Measurements from ENCODE around the gene IFIH1. TPM values are rescaled to one million over a fixed set of nuclear protein-coding genes. Genes with fewer than 3 reads are reported as not detected.

IFIH1 gene
- total and polyA plus RNA-seq, 2 experiments from 2014 or later = 1.7 to 10.1 TPM

DNA sequence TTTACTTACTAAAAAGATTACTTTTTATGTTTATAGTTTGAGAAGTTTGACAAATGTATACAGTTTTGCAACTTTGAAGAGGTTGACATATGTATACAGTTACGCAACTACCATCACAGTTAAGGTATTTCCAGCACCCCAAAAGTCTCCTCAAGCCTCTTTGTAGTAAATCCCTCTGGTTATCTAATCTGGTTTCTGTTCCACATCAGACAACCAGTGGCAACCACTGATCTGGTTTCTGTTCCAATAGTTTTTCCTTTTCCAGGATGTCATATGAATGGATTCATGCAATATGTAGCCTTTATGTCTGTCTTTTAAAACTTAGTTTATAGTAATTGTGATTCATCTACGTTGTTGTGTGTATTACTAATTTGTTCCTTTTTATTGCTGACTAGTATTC is 23.5 kb downstream of the IFIH1 start:
- H3K4me2 ChIP-seq = no peak overlapping the region
- no peaks in the 10 kb centered on the region for H4K20me1 ChIP-seq (ENCODE audit: insufficient read depth, poor library complexity, severe bottlenecking)
- TF ChIP-seq EZH2phosphoT487 (IDR thresholded peaks at IDR 0.05; ENCODE audit: low read depth, severe bottlenecking, unreplicated experiment) (no peak), EZH2 (IDR thresholded peaks at IDR 0.05; ENCODE audit: borderline replicate concordance) (no peak)
- TF ChIP-seq, protein P1, sequence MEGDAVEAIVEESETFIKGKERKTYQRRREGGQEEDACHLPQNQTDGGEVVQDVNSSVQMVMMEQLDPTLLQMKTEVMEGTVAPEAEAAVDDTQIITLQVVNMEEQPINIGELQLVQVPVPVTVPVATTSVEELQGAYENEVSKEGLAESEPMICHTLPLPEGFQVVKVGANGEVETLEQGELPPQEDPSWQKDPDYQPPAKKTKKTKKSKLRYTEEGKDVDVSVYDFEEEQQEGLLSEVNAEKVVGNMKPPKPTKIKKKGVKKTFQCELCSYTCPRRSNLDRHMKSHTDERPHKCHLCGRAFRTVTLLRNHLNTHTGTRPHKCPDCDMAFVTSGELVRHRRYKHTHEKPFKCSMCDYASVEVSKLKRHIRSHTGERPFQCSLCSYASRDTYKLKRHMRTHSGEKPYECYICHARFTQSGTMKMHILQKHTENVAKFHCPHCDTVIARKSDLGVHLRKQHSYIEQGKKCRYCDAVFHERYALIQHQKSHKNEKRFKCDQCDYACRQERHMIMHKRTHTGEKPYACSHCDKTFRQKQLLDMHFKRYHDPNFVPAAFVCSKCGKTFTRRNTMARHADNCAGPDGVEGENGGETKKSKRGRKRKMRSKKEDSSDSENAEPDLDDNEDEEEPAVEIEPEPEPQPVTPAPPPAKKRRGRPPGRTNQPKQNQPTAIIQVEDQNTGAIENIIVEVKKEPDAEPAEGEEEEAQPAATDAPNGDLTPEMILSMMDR (IDR thresholded peaks at IDR 0.05; ENCODE audit: poor library complexity) = no peak
- no peak for DNase-seq (ENCODE audit: low spot score)
- no peaks in the 10 kb centered on the region for H3K79me2 ChIP-seq
- H3K9me3 ChIP-seq (ENCODE audit: low read depth) = no peaks in the 10 kb centered on the region
- H2AFZ ChIP-seq = no peak overlapping the region
- no peak overlapping the region for H3K4me3 ChIP-seq
- no peaks in the 10 kb centered on the region for H3K27me3 ChIP-seq
- H3K36me3 ChIP-seq (replicated peaks; ENCODE audit: insufficient read depth, low read depth) = no peaks in the 10 kb centered on the region
- H3K9me2 ChIP-seq (replicated peaks; ENCODE audit: insufficient read depth) = no peaks in the 10 kb centered on the region
- WGBS (ENCODE audit: low lambda C conversion rate, missing lambda C conversion rate) = 62% methylated on average over 2 of the region's 2 CpGs
- H3K27ac ChIP-seq = no peak overlapping the region
- H3K4me1 ChIP-seq (ENCODE audit: insufficient read depth) = no peaks in the 10 kb centered on the region

DNA sequence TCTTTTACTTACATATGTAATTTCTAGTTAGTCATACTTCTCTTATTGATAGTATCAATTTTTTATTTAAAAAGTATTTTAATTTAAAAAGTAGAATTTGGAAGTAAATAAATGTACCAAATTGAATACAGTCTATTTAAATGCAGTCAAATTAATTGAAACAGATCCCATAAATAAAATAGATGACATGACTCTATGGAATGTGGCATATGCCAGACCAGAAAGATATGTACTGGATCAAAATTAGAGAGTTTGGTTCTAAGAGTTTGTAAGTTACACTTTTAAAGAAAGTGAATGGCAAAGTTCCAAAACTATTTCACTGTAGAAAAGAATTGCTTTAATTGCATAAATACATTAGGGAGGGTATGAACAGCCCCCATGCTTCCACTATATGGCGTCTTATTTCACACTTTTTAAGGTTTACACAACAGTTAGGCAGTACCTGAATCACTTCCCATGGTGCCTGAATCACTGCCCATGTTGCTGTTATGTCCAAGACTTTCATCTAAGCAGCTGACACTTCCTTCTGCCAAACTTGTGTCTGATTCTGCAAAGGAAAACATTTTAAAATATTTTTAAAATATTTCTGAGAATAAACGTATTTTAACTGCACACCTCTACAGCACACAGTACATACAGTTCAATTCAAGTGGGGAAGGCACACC is 25.2 kb downstream of the IFIH1 start:
- H3K9me2 ChIP-seq (replicated peaks; ENCODE audit: insufficient read depth) = no peaks in the 10 kb centered on the region
- no peaks in the 10 kb centered on the region for H3K9me3 ChIP-seq (ENCODE audit: low read depth)
- no peak for TF ChIP-seq EZH2phosphoT487 (IDR thresholded peaks at IDR 0.05; ENCODE audit: low read depth, severe bottlenecking, unreplicated experiment)
- TF ChIP-seq EZH2 (IDR thresholded peaks at IDR 0.05; ENCODE audit: borderline replicate concordance) = no peak
- TF ChIP-seq, protein P1 (IDR thresholded peaks at IDR 0.05; ENCODE audit: poor library complexity) = no peak
- no peak for DNase-seq (ENCODE audit: low spot score)
- H3K36me3 ChIP-seq (replicated peaks; ENCODE audit: insufficient read depth, low read depth) = no peaks in the 10 kb centered on the region
- no peaks in the 10 kb centered on the region for H3K4me1 ChIP-seq (ENCODE audit: insufficient read depth)
- H3K27me3 ChIP-seq = no peaks in the 10 kb centered on the region
- 70% methylated on average over 2 of the region's 2 CpGs for WGBS (ENCODE audit: low lambda C conversion rate, missing lambda C conversion rate)
- no peak overlapping the region for H3K27ac ChIP-seq
- H3K4me2 ChIP-seq = no peak overlapping the region
- H3K4me3 ChIP-seq = no peak overlapping the region
- no peaks in the 10 kb centered on the region for H4K20me1 ChIP-seq (ENCODE audit: insufficient read depth, poor library complexity, severe bottlenecking)
- H2AFZ ChIP-seq = no peak overlapping the region
- no peaks in the 10 kb centered on the region for H3K79me2 ChIP-seq

DNA sequence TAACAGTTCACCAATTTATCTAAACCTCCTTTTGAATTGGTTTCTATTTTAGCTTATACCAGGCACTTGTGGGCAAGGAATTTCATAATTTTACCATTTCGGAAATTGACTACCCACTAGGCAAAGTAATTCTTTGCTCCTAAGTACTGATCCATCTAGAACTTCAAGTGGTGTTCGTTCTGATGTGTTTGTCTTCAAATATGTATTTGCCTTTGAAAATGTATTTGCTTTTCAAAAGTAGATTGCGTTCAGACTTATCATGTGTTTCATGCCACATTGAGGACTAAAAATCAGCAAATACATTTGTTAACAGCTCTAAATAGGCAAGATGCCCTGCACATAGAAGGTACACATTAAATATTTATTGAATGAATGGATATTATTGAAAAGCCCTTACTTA is 26.7 kb downstream of the IFIH1 start:
- Histone ChIP-seq H4K20me1 (ENCODE audit: insufficient read depth, poor library complexity, severe bottlenecking) (no peaks in the 10 kb centered on the region), H3K9me2 (replicated peaks; ENCODE audit: insufficient read depth) (no peaks in the 10 kb centered on the region), H3K4me2 (no peak overlapping the region), H3K9me3 (ENCODE audit: low read depth) (no peaks in the 10 kb centered on the region), H3K79me2 (no peaks in the 10 kb centered on the region), H3K27me3 (no peaks in the 10 kb centered on the region), H3K36me3 (replicated peaks; ENCODE audit: insufficient read depth, low read depth) (no peaks in the 10 kb centered on the region), H3K4me1 (ENCODE audit: insufficient read depth) (no peaks in the 10 kb centered on the region), H2AFZ (no peak overlapping the region), H3K4me3 (no peak overlapping the region), H3K27ac (no peak overlapping the region)
- 80% methylated on average over 3 of the region's 3 CpGs for WGBS (ENCODE audit: low lambda C conversion rate, missing lambda C conversion rate)
- DNase-seq (ENCODE audit: low spot score) = no peak
- TF ChIP-seq EZH2 (IDR thresholded peaks at IDR 0.05; ENCODE audit: borderline replicate concordance) (no peak), EZH2phosphoT487 (IDR thresholded peaks at IDR 0.05; ENCODE audit: low read depth, severe bottlenecking, unreplicated experiment) (no peak)
- TF ChIP-seq, protein P1 (IDR thresholded peaks at IDR 0.05; ENCODE audit: poor library complexity) = no peak

Data from hepatocyte (in vitro differentiated cells).